Mesenteric fat pad (tissue), 1 donor: ENCODE measurements around the gene PRELID1. TPM values are rescaled to one million over a fixed set of nuclear protein-coding genes. Genes with fewer than 3 reads are reported as not detected.

Experiments
- DNase-seq: peaks from one replicate; pipeline ENCODE4 v3.0.0-alpha.2; 2020; ENCODE audit warnings: low spot score
- total RNA-seq: library from RNA; stranded (reverse); fragmentation: NEBNext Ultra II Directional; extraction: Animal tissue kit (Norgen Biotek cat#: 25700); gene quantifications from one replicate; pipeline ENCODE4 v1.2.1, GENCODE V29; 2021
- donor health status: DM: yes; HTN: yes; CAD: no.

PRELID1 gene
- total RNA-seq, 1 donor from 2014 or later: 110 TPM

- no peak for DNase-seq
These were observed 9.1 kb downstream of the PRELID1 start for GRCh38 chr5:177312649-177313181.

- no peak for DNase-seq
These were observed 10.1 kb downstream of the PRELID1 start for GRCh38 chr5:177313561-177314259.

GRCh38 chr5:177314376-177315342 is 11.1 kb downstream of the PRELID1 start:
- no peak for DNase-seq

- DNase-seq: no peak
These were observed 11.8 kb downstream of the PRELID1 start for GRCh38 chr5:177315411-177315810.

GRCh38 chr5:177316005-177316404 is 12.4 kb downstream of the PRELID1 start:
- no peak for DNase-seq

- no peak for DNase-seq
These were observed 14.4 kb downstream of the PRELID1 start for GRCh38 chr5:177317959-177318377.

- DNase-seq: no peak
These were observed 16.5 kb downstream of the PRELID1 start for GRCh38 chr5:177319913-177320588.

- no peak for DNase-seq
These were observed 17.3 kb downstream of the PRELID1 start for GRCh38 chr5:177320879-177321278.

GRCh38 chr5:177325868-177326381 is 22.3 kb downstream of the PRELID1 start:
- DNase-seq: no peak

- no peak for DNase-seq
These were observed 24.2 kb downstream of the PRELID1 start for GRCh38 chr5:177327539-177328522.

- no peak for DNase-seq
These were observed 25.1 kb downstream of the PRELID1 start for GRCh38 chr5:177328545-177329231.

- no peak for DNase-seq
These were observed 26.3 kb downstream of the PRELID1 start for GRCh38 chr5:177329883-177330282.

- DNase-seq: no peak
These were observed 27.6 kb downstream of the PRELID1 start for GRCh38 chr5:177330991-177331842.

- DNase-seq: no peak
These were observed 28.7 kb downstream of the PRELID1 start for GRCh38 chr5:177332031-177332895.

- no peak for DNase-seq
These were observed 29.3 kb downstream of the PRELID1 start for GRCh38 chr5:177332896-177333260.

GRCh38 chr5:177333420-177334154 is 30.0 kb downstream of the PRELID1 start:
- no peak for DNase-seq

- DNase-seq: no peak
These were observed 30.6 kb downstream of the PRELID1 start for GRCh38 chr5:177334155-177334551.
